Fibroblast of mammary gland (primary cell): Measurements from ENCODE around the gene HMCN1.

ENCODE experiments used
- DNase-seq: peaks from one replicate; pipeline ENCODE4 v3.0.0-alpha.2; 2010; ENCODE audit warnings: low read depth
- H3K4me3 ChIP-seq: 2 replicates; pipeline ENCODE4 v1.5.1; 2011; ENCODE audit warnings: low read depth, mild to moderate bottlenecking, low read length, moderate library complexity; ENCODE audit not compliant: control insufficient read depth
- CTCF ChIP-seq: conservative IDR thresholded peaks from 2 replicates; pipeline ENCODE4 v1.5.1; 2011; ENCODE audit warnings: low read depth, low read length, inconsistent platforms; ENCODE audit not compliant: control insufficient read depth, insufficient read depth

HMCN1 gene

GRCh38 chr1:185998391-185998790, 264.2 kb downstream of the HMCN1 start:
- no peak for TF ChIP-seq CTCF
- DNase-seq, result no peak
- H3K4me3 ChIP-seq, result no peak overlapping the region

DNA sequence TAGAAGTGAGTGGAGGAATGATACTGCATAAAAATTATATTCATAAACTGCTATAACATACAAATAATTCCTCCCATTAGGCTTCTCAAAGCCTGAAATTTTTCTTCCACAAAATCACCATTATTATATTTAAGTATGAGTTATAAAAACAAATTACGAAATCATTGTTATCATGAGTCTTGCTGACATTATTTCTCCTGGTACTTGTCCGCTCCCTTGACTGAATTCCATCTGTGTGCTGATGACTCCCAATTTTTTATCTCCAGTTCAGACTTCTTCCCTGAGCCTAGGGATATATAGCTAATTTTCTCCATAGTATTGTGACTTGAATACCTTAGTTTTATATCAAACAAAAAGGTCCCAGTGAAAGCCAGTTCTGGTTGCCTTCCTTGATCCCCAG, 268.2 kb downstream of the HMCN1 start:
- no peak for DNase-seq
- no peak for TF ChIP-seq CTCF
- no peak overlapping the region for H3K4me3 ChIP-seq

DNA sequence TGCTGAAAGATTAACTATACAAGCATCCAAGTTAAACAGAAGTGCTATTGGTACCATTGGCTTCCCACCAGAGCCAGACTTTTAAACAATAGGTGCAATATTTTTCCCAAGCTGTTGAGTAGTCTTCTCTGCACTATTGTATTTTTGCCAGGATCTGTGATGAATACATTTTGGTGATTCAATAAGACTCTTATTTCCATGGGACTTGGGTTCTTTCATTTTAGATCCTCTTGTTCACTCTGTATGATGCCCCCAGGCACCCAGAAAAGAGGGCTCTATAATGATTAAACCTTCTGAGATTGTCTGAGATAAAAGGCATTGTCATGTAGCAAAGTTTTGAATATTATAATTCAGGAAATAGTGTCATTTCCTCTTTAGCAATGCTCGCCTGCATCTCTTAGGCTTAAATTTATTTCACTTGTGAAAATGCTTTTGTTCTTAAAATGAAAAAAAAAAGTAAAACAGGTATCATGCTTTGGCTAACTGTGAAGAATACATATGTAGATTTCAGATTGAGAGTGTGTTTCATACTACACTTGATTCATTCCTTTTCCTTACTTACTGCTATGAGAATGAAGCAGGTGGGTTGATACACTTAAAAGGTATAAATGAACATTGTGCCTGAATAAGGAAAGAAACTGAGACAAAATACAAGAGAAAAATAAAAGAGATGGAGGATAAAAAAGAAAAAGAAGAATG, 275.0 kb downstream of the HMCN1 start:
- H3K4me3 ChIP-seq, result no peak overlapping the region
- no peak for TF ChIP-seq CTCF
- peak; percentile 49 for DNase-seq

GRCh38 chr1:186014370-186015037, 280.3 kb downstream of the HMCN1 start:
- H3K4me3 ChIP-seq, result no peak overlapping the region
- no peak for TF ChIP-seq CTCF
- peak; percentile 56 for DNase-seq

DNA sequence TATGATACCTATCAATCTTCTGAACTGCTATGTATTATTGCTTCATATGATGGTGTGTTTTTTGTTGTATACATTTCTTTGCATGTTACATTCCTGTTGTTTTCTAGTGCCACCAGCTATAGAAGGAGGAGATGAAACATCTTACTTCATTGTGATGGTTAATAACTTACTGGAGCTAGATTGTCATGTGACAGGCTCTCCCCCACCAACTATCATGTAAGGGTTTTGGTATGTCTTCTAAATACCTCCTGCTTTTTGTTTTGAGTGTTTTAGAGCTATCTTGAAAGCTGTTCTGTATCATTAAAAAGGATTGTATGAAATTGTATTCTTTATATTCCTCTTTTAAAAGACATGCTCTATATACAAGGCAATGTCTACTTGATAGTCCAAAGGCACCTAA, 282.7 kb downstream of the HMCN1 start:
- no peak for DNase-seq
- no peak for TF ChIP-seq CTCF
- no peak overlapping the region for H3K4me3 ChIP-seq

- no peak for TF ChIP-seq CTCF
- H3K4me3 ChIP-seq, result no peak overlapping the region
- DNase-seq, result no peak
Measured at GRCh38 chr1:186022184-186022583, 288.0 kb downstream of the HMCN1 start.
